GM06990 (cell line): ENCODE results near the gene CDKN2C.
"Not testable (repeated sequence)": the region's sequence is repeated elsewhere in the genome, so short reads cannot be mapped to it uniquely, and the experiment has no call there.

Experiments used
- DNase-seq: peaks from one replicate; pipeline ENCODE4 v3.0.0-alpha.2; 2011; ENCODE audit not compliant: insufficient read length; ENCODE audit errors: extremely low read depth
- H3K27me3 ChIP-seq: replicated peaks from 2 replicates; pipeline ENCODE4 v1.6.0; 2011; ENCODE audit warnings: low read length; ENCODE audit not compliant: control insufficient read depth, insufficient read depth
- H3K36me3 ChIP-seq: 2 replicates; pipeline ENCODE4 v1.5.1; 2011; ENCODE audit warnings: low read length; ENCODE audit not compliant: control insufficient read depth, insufficient read depth
- H3K4me3 ChIP-seq: replicated peaks from 2 replicates; pipeline ENCODE4 v1.5.1; 2011; ENCODE audit warnings: low read depth, mild to moderate bottlenecking, control low read depth, low read length
- TF ChIP-seq, protein P1 (sequence below): IDR thresholded peaks from 2 replicates; pipeline ENCODE4 v1.5.1; 2011; ENCODE audit warnings: low read length, control low read depth, mild to moderate bottlenecking, inconsistent platforms; ENCODE audit not compliant: insufficient read depth, poor library complexity, severe bottlenecking

Gene CDKN2C

DNA sequence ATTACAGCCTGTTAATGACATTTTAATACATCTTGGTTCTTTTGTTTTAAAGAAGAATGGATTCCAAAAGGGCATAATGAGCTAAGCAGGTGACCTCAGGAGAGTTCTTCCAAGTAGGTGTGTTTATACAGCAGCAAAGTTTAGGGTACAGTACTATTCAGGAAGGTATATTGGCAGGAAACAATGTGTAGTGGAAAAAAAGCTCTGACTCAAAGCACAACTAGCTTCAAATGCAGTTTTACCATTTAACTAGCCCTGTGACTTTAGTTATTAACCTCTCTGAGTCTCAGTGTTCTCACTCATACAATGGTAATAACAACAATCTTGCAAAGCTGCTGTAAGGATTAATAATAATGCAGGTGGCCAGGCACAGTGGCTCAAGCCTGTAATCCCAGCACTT lies 39.9 kb upstream of the CDKN2C start:
- H3K27me3 ChIP-seq = no peaks in the 10 kb centered on the region
- TF ChIP-seq, protein P1, sequence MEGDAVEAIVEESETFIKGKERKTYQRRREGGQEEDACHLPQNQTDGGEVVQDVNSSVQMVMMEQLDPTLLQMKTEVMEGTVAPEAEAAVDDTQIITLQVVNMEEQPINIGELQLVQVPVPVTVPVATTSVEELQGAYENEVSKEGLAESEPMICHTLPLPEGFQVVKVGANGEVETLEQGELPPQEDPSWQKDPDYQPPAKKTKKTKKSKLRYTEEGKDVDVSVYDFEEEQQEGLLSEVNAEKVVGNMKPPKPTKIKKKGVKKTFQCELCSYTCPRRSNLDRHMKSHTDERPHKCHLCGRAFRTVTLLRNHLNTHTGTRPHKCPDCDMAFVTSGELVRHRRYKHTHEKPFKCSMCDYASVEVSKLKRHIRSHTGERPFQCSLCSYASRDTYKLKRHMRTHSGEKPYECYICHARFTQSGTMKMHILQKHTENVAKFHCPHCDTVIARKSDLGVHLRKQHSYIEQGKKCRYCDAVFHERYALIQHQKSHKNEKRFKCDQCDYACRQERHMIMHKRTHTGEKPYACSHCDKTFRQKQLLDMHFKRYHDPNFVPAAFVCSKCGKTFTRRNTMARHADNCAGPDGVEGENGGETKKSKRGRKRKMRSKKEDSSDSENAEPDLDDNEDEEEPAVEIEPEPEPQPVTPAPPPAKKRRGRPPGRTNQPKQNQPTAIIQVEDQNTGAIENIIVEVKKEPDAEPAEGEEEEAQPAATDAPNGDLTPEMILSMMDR = no peak
- no peaks in the 10 kb centered on the region for H3K36me3 ChIP-seq
- peak; percentile 40 for DNase-seq
- no peak overlapping the region for H3K4me3 ChIP-seq

DNA sequence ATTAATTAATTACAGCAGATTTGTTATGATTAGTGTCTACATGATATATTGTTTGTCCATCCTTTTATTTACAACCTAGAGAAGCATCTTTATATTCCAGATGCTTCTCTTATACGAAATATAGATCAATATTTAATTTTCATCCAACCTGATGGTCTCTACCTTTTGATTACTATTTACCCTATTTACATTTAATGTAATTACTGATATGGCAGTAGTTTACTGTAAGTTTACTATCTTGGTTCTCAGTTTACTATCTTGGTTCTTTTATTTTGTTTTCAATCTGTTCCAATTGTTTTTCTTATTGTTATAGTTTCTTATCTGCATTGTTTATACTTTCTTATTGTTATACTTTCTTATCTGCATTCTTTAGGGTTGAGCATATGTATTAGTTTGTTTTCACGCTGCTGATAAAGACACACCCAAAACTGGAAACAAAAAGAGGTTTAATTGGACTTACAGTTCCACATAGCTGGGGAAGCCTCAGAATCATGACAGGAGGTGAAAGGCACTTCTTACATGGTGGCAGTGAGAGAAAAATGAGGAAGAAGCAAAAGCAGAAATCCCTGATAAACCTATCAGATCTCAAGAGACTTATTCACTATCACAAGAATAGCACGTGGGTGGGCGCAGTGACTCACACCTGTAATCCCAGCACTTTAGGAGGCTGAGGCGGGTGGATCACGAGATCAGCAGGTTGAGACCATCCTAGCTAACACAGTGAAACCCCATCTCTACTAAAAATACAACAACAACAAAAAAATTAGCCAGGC lies 38.9 kb upstream of the CDKN2C start:
- Histone ChIP-seq H3K4me3 (no peak overlapping the region), H3K36me3 (no peaks in the 10 kb centered on the region), H3K27me3 (no peaks in the 10 kb centered on the region)
- DNase-seq = no peak
- TF ChIP-seq, protein P1 = no peak

DNA sequence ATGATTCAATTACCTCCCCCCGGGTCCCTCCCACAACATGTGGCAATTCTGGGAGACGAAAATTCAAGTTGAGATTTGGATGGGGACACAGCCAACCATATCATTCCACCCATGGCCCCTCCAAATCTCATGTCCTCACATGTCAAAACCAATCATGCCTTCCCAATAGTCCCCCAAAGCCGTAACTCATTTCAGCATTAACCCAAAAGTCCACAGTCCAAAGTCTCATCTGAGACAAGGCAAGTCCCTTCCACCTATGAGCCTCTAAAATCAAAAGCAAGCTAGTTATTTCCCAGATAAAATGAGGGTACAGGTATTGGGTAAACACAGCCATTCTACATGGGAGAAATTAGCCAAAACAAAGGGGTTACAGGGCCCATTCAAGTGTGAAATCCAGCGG lies 38.0 kb upstream of the CDKN2C start:
- not testable (repeated sequence) for DNase-seq, H3K27me3 ChIP-seq, H3K4me3 ChIP-seq, H3K36me3 ChIP-seq

DNA sequence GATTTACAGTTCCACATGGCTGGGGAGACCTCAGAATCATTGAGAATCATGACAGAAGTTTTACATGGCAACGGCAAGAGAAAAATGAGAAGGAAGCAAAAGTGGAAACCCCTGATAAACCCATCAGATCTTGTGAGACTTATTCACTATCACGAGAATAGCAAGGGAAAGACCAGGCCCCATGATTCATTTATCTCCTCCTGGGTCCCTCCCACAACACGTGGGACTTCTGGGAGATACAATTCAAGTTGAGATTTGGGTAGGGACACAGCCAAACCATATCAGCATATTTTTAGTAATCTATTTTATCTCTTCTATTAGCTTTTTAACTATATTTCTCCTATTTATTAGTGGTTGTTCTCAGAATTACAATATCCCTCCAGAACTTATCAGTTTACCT lies 36.3 kb upstream of the CDKN2C start:
- DNase-seq, H3K27me3 ChIP-seq, H3K36me3 ChIP-seq, H3K4me3 ChIP-seq: not testable (repeated sequence)

DNA sequence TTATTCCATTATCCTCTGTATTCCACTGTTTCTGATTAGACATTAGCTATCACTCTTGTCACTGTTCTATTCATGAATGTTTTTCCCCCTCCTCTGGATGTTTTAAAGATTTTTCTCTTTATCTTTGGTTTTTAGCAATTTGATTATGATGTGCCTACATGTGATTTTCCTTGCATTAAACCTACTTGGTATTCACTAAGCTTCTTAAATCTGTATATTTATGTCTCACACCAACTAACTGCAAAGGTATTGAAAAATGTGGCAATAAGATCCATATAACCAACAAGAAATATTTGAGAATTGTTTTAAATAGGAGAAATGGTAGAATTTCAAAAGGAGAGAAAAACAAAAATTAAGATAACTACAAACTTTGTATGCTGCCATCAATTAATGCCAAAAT lies 35.2 kb upstream of the CDKN2C start:
- no peak for DNase-seq
- H3K36me3 ChIP-seq = no peaks in the 10 kb centered on the region
- H3K4me3 ChIP-seq = no peak overlapping the region
- TF ChIP-seq, protein P1 = no peak
- H3K27me3 ChIP-seq = no peaks in the 10 kb centered on the region

DNA sequence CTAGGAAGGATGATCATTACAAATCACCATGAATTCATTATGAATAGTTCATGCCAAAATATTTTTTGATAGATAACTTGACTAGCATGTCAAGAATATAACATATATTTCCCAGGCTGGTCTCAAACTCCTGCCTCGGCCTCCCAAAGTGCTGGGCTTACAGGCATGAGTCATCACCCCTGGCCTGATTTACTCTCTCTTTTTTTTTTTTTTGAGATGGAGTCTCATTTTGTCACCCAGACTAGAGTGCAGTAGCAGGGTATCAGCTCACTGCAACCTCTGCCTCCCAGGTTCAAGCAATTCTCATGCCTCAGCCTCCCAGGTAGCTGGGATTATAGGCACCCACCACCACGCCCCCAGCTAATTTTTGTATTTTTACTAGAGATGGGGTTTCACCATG lies 34.8 kb upstream of the CDKN2C start:
- DNase-seq, H3K36me3 ChIP-seq, H3K27me3 ChIP-seq, H3K4me3 ChIP-seq: not testable (repeated sequence)

DNA sequence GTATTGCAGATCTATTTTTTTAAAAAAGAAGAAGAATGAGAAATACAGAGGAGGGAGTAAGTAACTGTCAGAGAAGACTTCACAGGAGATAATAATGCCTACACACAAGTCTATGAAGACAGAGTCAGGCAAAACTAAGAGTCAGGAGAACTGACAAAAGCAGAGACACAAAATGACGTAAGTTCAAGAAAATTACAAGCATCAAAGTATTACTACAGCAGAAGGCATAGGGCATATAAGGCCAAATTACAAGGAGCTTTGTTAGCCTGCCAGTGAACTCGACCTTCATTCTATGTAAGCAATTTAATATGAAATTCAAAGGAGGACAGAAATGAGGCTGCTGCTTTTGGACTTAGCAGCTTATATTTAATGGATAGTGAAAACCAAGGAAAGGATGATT lies 33.7 kb upstream of the CDKN2C start:
- no peak overlapping the region for H3K4me3 ChIP-seq
- no peaks in the 10 kb centered on the region for H3K27me3 ChIP-seq
- TF ChIP-seq, protein P1 = no peak
- H3K36me3 ChIP-seq = no peaks in the 10 kb centered on the region
- DNase-seq = no peak
